ENCODE results near the gene MAJIN.

- TF ChIP-seq ZNF274 (IDR thresholded peaks at IDR 0.05; ENCODE audit: borderline replicate concordance, low read depth, low read length) (no peak), ZNF121 (CRISPR knock-in tag; conservative IDR thresholded peaks at IDR 0.05) (no peak), MAX (CRISPR knock-in tag; IDR thresholded peaks at IDR 0.05) (no peak), CREB1 (IDR thresholded peaks at IDR 0.05) (no peak), CREB1 (CRISPR knock-in tag; IDR thresholded peaks at IDR 0.05) (no peak), HNRNPL (IDR thresholded peaks at IDR 0.05; ENCODE audit: low read depth, low read length) (no peak), KAT7 (CRISPR knock-in tag; IDR thresholded peaks at IDR 0.05; ENCODE audit: borderline replicate concordance) (no peak), POLR2AphosphoS2 (IDR thresholded peaks at IDR 0.05; ENCODE audit: low read length) (no peak), ZNF79 (CRISPR knock-in tag; IDR thresholded peaks at IDR 0.05; ENCODE audit: low read depth) (no peak), EP300 (IDR thresholded peaks at IDR 0.05; ENCODE audit: low read length) (no peak), HDAC8 (tag; IDR thresholded peaks at IDR 0.05) (no peak), U2AF2 (optimal IDR thresholded peaks at IDR 0.05; ENCODE audit: low read depth, low read length) (no peak)
- TF ChIP-seq, protein P1, sequence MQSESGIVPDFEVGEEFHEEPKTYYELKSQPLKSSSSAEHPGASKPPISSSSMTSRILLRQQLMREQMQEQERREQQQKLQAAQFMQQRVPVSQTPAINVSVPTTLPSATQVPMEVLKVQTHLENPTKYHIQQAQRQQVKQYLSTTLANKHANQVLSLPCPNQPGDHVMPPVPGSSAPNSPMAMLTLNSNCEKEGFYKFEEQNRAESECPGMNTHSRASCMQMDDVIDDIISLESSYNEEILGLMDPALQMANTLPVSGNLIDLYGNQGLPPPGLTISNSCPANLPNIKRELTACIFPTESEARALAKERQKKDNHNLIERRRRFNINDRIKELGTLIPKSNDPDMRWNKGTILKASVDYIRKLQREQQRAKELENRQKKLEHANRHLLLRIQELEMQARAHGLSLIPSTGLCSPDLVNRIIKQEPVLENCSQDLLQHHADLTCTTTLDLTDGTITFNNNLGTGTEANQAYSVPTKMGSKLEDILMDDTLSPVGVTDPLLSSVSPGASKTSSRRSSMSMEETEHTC (IDR thresholded peaks at IDR 0.05), result no peak
- TF ChIP-seq, protein P2, sequence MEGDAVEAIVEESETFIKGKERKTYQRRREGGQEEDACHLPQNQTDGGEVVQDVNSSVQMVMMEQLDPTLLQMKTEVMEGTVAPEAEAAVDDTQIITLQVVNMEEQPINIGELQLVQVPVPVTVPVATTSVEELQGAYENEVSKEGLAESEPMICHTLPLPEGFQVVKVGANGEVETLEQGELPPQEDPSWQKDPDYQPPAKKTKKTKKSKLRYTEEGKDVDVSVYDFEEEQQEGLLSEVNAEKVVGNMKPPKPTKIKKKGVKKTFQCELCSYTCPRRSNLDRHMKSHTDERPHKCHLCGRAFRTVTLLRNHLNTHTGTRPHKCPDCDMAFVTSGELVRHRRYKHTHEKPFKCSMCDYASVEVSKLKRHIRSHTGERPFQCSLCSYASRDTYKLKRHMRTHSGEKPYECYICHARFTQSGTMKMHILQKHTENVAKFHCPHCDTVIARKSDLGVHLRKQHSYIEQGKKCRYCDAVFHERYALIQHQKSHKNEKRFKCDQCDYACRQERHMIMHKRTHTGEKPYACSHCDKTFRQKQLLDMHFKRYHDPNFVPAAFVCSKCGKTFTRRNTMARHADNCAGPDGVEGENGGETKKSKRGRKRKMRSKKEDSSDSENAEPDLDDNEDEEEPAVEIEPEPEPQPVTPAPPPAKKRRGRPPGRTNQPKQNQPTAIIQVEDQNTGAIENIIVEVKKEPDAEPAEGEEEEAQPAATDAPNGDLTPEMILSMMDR (IDR thresholded peaks at IDR 0.05 in 2 of 3, conservative IDR thresholded peaks at IDR 0.05 in 1 of 3; ENCODE audit: insufficient read depth in 2 of 3, low read depth in 1 of 3, low read length in 3 of 3), result no peak
Observed at GRCh38 chr11:64900263-64900678, 71.6 kb downstream of the MAJIN start.

Data from K562 (cell line).